ENCODE results near the gene SELENOI.

- TF ChIP-seq POLR2A (IDR thresholded peaks at IDR 0.05) (no peak), CTCF (IDR thresholded peaks at IDR 0.05) (no peak)
These were observed 5.1 kb upstream of the SELENOI start for GRCh38 chr2:26340831-26341230.

All from esophagus squamous epithelium (tissue), 4 donors.